OCI-LY7 (cell line): ENCODE data around the gene ATAD1. TPM values are rescaled to one million over a fixed set of nuclear protein-coding genes. Genes with fewer than 3 reads are reported as not detected.

Experiments used
- BruUV-seq: library from RNA; stranded (reverse); fragments of 400-500 nt; replicated peaks from 2 replicates; lab custom pipeline; 2021; lab: Mats Ljungman, UMichigan
- CTCF ChIA-PET: fragments of 300-600 bp; sonication (Branson Sonifier 250); formaldehyde crosslinking; loops from one replicate; lab custom pipeline; 2022; ENCODE audit warnings: antibody characterized with exemption; ENCODE audit not compliant: unreplicated experiment; lab: Charles Lee
- POLR2A ChIA-PET: fragments of 300-600 bp; sonication (Branson Sonifier 250); formaldehyde crosslinking; loops from one replicate; lab custom pipeline; 2022; ENCODE audit warnings: antibody characterized with exemption; lab: Charles Lee
- DNase-seq: peaks from one replicate; pipeline ENCODE4 v3.0.0-alpha.2; 2015; ENCODE audit warnings: low spot score
- H2AFZ ChIP-seq: fragments of 200-600 bp; sonication (generic), shearing (Covaris generic); 2 replicates; pipeline ENCODE4 v1.6.1; 2014; ENCODE audit warnings: mild to moderate bottlenecking, antibody characterized with exemption, low read length, moderate library complexity
- H3K27ac ChIP-seq: fragments of 200-600 bp; sonication (generic); 2 replicates; pipeline ENCODE4 v1.5.1; 2014; ENCODE audit warnings: mixed run types, low read depth, mild to moderate bottlenecking, moderate library complexity, low read length, inconsistent platforms; ENCODE audit not compliant: poor library complexity, severe bottlenecking
- H3K36me3 ChIP-seq: fragments of 200-600 bp; sonication (generic); 2 replicates; pipeline ENCODE4 v1.6.1; 2014; ENCODE audit warnings: mild to moderate bottlenecking, antibody characterized with exemption, low read length, moderate library complexity, mixed read lengths; ENCODE audit not compliant: insufficient read depth
- H3K4me1 ChIP-seq: fragments of 200-600 bp; sonication (generic); 2 replicates; pipeline ENCODE4 v1.5.1; 2014; ENCODE audit warnings: mild to moderate bottlenecking, low read length; ENCODE audit not compliant: insufficient read depth, poor library complexity, severe bottlenecking
- H3K4me2 ChIP-seq: fragments of 200-600 bp; sonication (generic); 2 replicates; pipeline ENCODE4 v1.6.1; 2014; ENCODE audit warnings: mild to moderate bottlenecking, low read length
- H3K4me3 ChIP-seq: fragments of 200-600 bp; sonication (generic); 2 replicates; pipeline ENCODE4 v1.5.1; 2014; ENCODE audit warnings: mild to moderate bottlenecking, low read depth, low read length; ENCODE audit not compliant: poor library complexity, severe bottlenecking
- H3K79me2 ChIP-seq: fragments of 200-600 bp; sonication (generic); 2 replicates; pipeline ENCODE4 v1.6.1; 2016; ENCODE audit warnings: low read depth, mild to moderate bottlenecking, low read length, moderate library complexity, mixed read lengths; ENCODE audit not compliant: insufficient read depth
- H3K9me2 ChIP-seq: fragments of 200-600 bp; sonication (generic); 2 replicates; pipeline ENCODE4 v1.6.1; 2016; ENCODE audit warnings: mild to moderate bottlenecking, low read length, mixed read lengths; ENCODE audit not compliant: insufficient read depth
- H3K9me3 ChIP-seq: fragments of 200-600 bp; sonication (generic); 2 replicates; pipeline ENCODE4 v1.6.1; 2014; ENCODE audit warnings: mild to moderate bottlenecking, mixed run types, low read length, mixed read lengths
- H4K20me1 ChIP-seq: fragments of 200-600 bp; sonication (generic); 2 replicates; pipeline ENCODE4 v1.6.1; 2014; ENCODE audit warnings: mild to moderate bottlenecking, antibody characterized with exemption, low read length, moderate library complexity, mixed read lengths; ENCODE audit not compliant: insufficient read depth
- CTCF ChIP-seq: fragments of 200-600 bp; sonication (generic); conservative IDR thresholded peaks from 2 replicates; pipeline ENCODE4 v1.5.1; 2014; ENCODE audit warnings: mild to moderate bottlenecking, antibody characterized with exemption, low read length, moderate library complexity, mixed read lengths
- EZH2phosphoT487 ChIP-seq: fragments of 200-600 bp; sonication (generic); IDR thresholded peaks from 2 replicates; pipeline ENCODE4 v1.6.1; 2018; ENCODE audit warnings: low read depth, borderline replicate concordance, mild to moderate bottlenecking, mixed run types, antibody characterized with exemption, low read length, moderate library complexity, mixed read lengths
- intact Hi-C: fragments of 100-400 bp; cut with micrococcal nuclease; formaldehyde crosslinking; loops from one replicate; pipeline ENCODE4 v1.10.0; 2022; ENCODE audit not compliant: unreplicated experiment
- total RNA-seq, 2 experiments: library from RNA; depleted of rRNA in 1 of 2; stranded (reverse); fragments of >200 nt in 1 of 2; shearing (Covaris generic) in 1 of 2; gene quantifications; 2 replicates each; pipeline ENCODE4 v1.2.3, GENCODE V29; 2014 to 2022

ATAD1 gene
- total RNA-seq, 2 experiments from 2014 or later = 19.6 to 47.7 TPM

- no peaks in the 10 kb centered on the region for H3K79me2 ChIP-seq
- POLR2A ChIA-PET = interaction anchor here (0.5 to 1.5 kb wide), 5 partner anchors 18 to 535 kb away, joined by 3 to 7 read pairs (median 4); no protein-coding TSS in a partner anchor
- no peaks in the 10 kb centered on the region for H4K20me1 ChIP-seq
- CTCF ChIA-PET = no interaction called here
- no peaks in the 10 kb centered on the region for H3K9me2 ChIP-seq
- no TSS peak for BruUV-seq
- no peak overlapping the region for H3K27ac ChIP-seq
- TF ChIP-seq EZH2phosphoT487 (no peak), CTCF (no peak)
- H3K4me3 ChIP-seq = no peak overlapping the region
- H3K9me3 ChIP-seq = no peaks in the 10 kb centered on the region
- intact Hi-C loops = loop anchor here (10.0 kb wide), 1 partner anchor 963 kb away; no protein-coding TSS in a partner anchor
- H2AFZ ChIP-seq = no peak overlapping the region
- H3K4me1 ChIP-seq = peaks cover 4% of the 10 kb centered on the region
- no peaks in the 10 kb centered on the region for H3K36me3 ChIP-seq
- no peak for DNase-seq
- H3K4me2 ChIP-seq = no peak overlapping the region
Observed at GRCh38 chr10:87852089-87852488, 34.1 kb upstream of the ATAD1 start.

- intact Hi-C loops = loop anchor here (10.0 kb wide), 1 partner anchor 964 kb away; no protein-coding TSS in a partner anchor
- Histone ChIP-seq H3K4me1 (peaks cover 4% of the 10 kb centered on the region), H3K9me3 (no peaks in the 10 kb centered on the region), H3K9me2 (no peaks in the 10 kb centered on the region), H3K36me3 (no peaks in the 10 kb centered on the region), H3K4me2 (peak overlapping the region; percentile 11; the same call in 1 of the 2 replicates), H3K27ac (no peak overlapping the region), H2AFZ (peak overlapping the region; percentile 73), H3K4me3 (no peak overlapping the region), H3K79me2 (no peaks in the 10 kb centered on the region), H4K20me1 (no peaks in the 10 kb centered on the region)
- no peak for TF ChIP-seq EZH2phosphoT487
- TF ChIP-seq CTCF = peak; percentile 88
- no TSS peak for BruUV-seq
- ChIA-PET POLR2A (interaction anchor here (1.0 to 2.0 kb wide), 6 partner anchors 10 to 36 kb away, joined by 3 to 10 read pairs (median 4); partner anchors contain the start of gene ATAD1), CTCF (no interaction called here)
- DNase-seq = peak; percentile 81
Observed at GRCh38 chr10:87850742-87851205, 32.7 kb upstream of the ATAD1 start.

GRCh38 chr10:87849001-87849400 is 31.0 kb upstream of the ATAD1 start:
- H3K36me3 ChIP-seq = no peaks in the 10 kb centered on the region
- intact Hi-C loops = no loop called here
- no peak overlapping the region for H3K4me2 ChIP-seq
- H3K4me1 ChIP-seq = peaks cover 4% of the 10 kb centered on the region
- no peaks in the 10 kb centered on the region for H3K9me3 ChIP-seq
- no TSS peak for BruUV-seq
- TF ChIP-seq CTCF (no peak), EZH2phosphoT487 (no peak)
- no peak overlapping the region for H2AFZ ChIP-seq
- no peak for DNase-seq
- H3K4me3 ChIP-seq = no peak overlapping the region
- CTCF ChIA-PET = no interaction called here
- H3K9me2 ChIP-seq = no peaks in the 10 kb centered on the region
- no peaks in the 10 kb centered on the region for H4K20me1 ChIP-seq
- H3K79me2 ChIP-seq = no peaks in the 10 kb centered on the region
- POLR2A ChIA-PET = interaction anchor here (0.6 to 2.8 kb wide), 4 partner anchors 8 to 716 kb away, joined by 3 to 10 read pairs (median 5); no protein-coding TSS in a partner anchor
- no peak overlapping the region for H3K27ac ChIP-seq
